Pericardium fibroblast (primary cell): ENCODE measurements around the gene NOX3. TPM values are rescaled to one million over a fixed set of nuclear protein-coding genes. Genes with fewer than 3 reads are reported as not detected.

Experiments
- total RNA-seq: library from RNA; depleted of rRNA; stranded (reverse); fragments of >200 nt; gene quantifications from 2 replicates; pipeline ENCODE4 v1.2.3, GENCODE V29; 2015

Gene NOX3
- not detected in 2 replicates for total RNA-seq

GRCh38 chr6:155455766-155456165, at the start of gene NOX3:
Gene NOX3, minus strand, starts transcription at chr6:155455839. Its CDS starts 39 bp downstream, at chr6:155455800.

Other genes with a start within 250 kb of the NOX3 start
- not detected in 2 replicates for gene CLDN20, start 191.8 kb downstream of the NOX3 start, total RNA-seq
- gene TFB1M, start 141.4 kb downstream of the NOX3 start, total RNA-seq = 2.8 and 9.1 TPM in 2 replicates